Peyer's patch (tissue), 4 donors: Measurements from ENCODE around the gene TRAF3IP3. TPM values are rescaled to one million over a fixed set of nuclear protein-coding genes. Genes with fewer than 3 reads are reported as not detected.
A peak's percentile ranks its signal among the peaks of the same experiment; 100 is the strongest.

Experiments used
- DNase-seq, 3 donors: peaks; one replicate each; pipeline ENCODE4 v3.0.0-alpha.2; 2017 to 2019
- H3K27ac ChIP-seq, 4 donors: fragments of 200-600 bp; sonication (generic); one replicate each; pipeline ENCODE4 v1.5.1; 2016 to 2019
- H3K27me3 ChIP-seq, 2 donors: fragments of 200-600 bp; sonication (generic); one replicate each; pipeline ENCODE4 v1.5.1; 2019
- H3K36me3 ChIP-seq, 3 donors: fragments of 200-600 bp; sonication (generic); one replicate each; pipeline ENCODE4 v1.5.1; 2016 to 2019
- H3K4me1 ChIP-seq, 4 donors: fragments of 200-600 bp; sonication (generic); one replicate each; pipeline ENCODE4 v1.5.1; 2016 to 2019
- H3K4me3 ChIP-seq, 4 donors: fragments of 200-600 bp; sonication (generic); 1 replicate in 3 of 4; 2 replicates in 1 of 4; pipeline ENCODE4 v1.5.1; 2016 to 2019; ENCODE audit warnings: mild to moderate bottlenecking in 1 of 4
- H3K9me3 ChIP-seq, 4 donors: fragments of 200-600 bp; sonication (generic); one replicate each; pipeline ENCODE4 v1.5.1; 2016 to 2019; ENCODE audit warnings: mild to moderate bottlenecking in 1 of 4
- POLR2A ChIP-seq, 2 donors: fragments of 450-650 bp; IDR thresholded peaks; one replicate each; pipeline ENCODE4 v1.5.1; 2017; ENCODE audit warnings: antibody characterized with exemption in 2 of 2, mild to moderate bottlenecking in 2 of 2, moderate library complexity in 2 of 2
- total RNA-seq, 4 donors: library from RNA; depleted of rRNA; stranded (reverse); fragments of >200 nt; gene quantifications; one replicate each; pipeline ENCODE4 v1.1.0, GENCODE V29; 2016
- TF ChIP-seq, protein P1 (sequence below), 6 experiments: fragments of 450-650 bp in 4 of 6; fragments of 200-600 bp in 2 of 6; sonication (generic) in 1 of 6; IDR thresholded peaks; one replicate each; pipeline ENCODE4 v1.5.1; 2017 to 2019; ENCODE audit warnings: antibody characterized with exemption in 6 of 6, mild to moderate bottlenecking in 3 of 6, moderate library complexity in 1 of 6

TRAF3IP3 gene
- total RNA-seq, 4 donors from 2014 or later = 7.4 to 102 (median 10.8) TPM

DNA sequence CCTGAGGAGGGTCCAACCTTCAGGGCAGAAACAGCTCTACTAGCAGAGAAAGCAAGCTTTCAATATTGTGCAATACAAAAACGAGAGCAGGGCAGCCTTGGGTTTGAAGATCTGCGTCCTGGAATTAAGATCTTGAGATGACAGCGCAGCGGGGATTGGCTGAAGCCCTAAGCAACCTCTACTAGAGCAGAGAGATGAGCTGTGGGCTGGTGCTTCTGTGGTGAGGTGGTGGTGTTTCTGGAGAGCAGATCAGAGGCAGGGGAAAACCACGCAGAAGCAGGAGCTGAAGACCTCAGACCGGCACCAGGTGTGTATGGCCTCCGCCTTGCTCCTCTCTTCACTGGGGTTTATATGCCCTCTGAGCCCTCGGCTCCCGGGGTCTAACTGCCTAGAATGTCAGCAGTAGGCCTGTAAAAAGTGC is 12.5 kb downstream of the TRAF3IP3 start:
- DNase-seq = peak in 2 of 3 donors; percentile 90 to 94
- Histone ChIP-seq H3K9me3 (no peaks in the 10 kb centered on the region), H3K27me3 (no peaks in the 10 kb centered on the region), H3K36me3 (no peaks in the 10 kb centered on the region), H3K27ac (peak overlapping the region; percentile 72 to 85 (median 78)), H3K4me3 (peak overlapping the region; percentile 33 to 49 (median 39)), H3K4me1 (peaks cover 0 to 16% (median 9%) of the 10 kb centered on the region in 4 donors)
- peak in 1 of 2 donors; percentile 31 for TF ChIP-seq POLR2A (IDR thresholded peaks at IDR 0.05)
- TF ChIP-seq, protein P1, sequence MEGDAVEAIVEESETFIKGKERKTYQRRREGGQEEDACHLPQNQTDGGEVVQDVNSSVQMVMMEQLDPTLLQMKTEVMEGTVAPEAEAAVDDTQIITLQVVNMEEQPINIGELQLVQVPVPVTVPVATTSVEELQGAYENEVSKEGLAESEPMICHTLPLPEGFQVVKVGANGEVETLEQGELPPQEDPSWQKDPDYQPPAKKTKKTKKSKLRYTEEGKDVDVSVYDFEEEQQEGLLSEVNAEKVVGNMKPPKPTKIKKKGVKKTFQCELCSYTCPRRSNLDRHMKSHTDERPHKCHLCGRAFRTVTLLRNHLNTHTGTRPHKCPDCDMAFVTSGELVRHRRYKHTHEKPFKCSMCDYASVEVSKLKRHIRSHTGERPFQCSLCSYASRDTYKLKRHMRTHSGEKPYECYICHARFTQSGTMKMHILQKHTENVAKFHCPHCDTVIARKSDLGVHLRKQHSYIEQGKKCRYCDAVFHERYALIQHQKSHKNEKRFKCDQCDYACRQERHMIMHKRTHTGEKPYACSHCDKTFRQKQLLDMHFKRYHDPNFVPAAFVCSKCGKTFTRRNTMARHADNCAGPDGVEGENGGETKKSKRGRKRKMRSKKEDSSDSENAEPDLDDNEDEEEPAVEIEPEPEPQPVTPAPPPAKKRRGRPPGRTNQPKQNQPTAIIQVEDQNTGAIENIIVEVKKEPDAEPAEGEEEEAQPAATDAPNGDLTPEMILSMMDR (IDR thresholded peaks at IDR 0.05) = no peak

DNA sequence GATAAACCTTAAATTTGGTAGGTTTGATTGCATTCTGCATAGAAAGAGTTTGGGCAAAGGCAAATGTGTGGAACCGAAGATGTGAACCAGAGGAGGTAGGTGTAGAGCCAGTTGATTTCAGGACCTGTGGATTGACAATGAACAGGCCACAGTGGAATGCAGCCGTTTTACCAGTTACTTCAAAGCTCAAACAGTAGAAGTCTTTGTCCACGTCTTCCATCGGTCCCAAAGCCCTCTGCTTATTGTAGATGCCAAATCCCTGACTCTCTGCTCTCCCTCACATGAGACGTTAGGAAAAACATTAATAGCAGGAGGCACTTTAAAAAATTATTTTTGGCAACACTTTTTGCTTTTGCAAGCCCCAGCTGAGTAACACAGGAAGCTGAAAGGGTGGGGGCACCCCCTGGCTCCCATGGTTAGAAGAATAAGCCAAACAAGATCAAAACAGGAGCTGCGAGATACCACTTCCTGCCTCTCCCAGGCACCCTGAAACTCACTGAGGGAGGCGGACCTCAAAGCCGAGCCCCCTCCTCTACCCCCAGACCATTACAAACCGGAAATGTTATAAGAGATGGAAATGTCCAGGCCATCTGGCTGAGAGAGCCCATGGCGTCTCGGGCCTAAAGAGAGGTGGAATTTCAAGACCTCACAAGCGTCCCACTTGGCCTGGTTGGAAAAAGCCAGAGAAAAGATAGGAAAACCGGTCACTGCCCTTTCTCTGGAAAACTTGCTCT is 13.5 kb downstream of the TRAF3IP3 start:
- DNase-seq = peak in 2 of 3 donors; percentile 87 to 91
- peak overlapping the region; percentile 72 to 85 (median 78) for H3K27ac ChIP-seq
- H3K9me3 ChIP-seq = no peaks in the 10 kb centered on the region
- H3K4me3 ChIP-seq = peak overlapping the region; percentile 33 to 49 (median 39)
- TF ChIP-seq, protein P1 (IDR thresholded peaks at IDR 0.05) = no peak
- no peak for TF ChIP-seq POLR2A (IDR thresholded peaks at IDR 0.05)
- peaks cover 0 to 16% (median 9%) of the 10 kb centered on the region in 4 donors for H3K4me1 ChIP-seq
- no peaks in the 10 kb centered on the region for H3K27me3 ChIP-seq
- H3K36me3 ChIP-seq = no peaks in the 10 kb centered on the region

DNA sequence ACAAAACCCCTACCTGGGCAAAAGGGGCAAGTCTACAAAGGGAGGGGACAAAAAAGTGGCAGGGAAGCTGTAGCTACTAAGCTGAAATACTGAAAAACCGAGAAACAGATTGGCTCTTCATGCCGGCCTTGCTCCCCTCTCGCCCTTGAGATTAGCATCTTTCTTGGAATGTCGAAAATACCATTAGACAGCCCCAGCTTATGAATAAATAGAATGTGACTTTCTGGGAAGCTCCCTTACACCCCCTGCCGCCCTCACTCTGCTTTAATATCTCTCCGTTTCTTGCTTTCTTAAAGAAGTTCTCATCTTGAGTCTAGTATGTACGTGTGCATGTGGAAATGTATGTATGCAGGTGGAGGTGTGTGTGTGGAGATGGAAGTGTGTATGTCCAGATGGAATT is 14.1 kb downstream of the TRAF3IP3 start:
- Histone ChIP-seq H3K27me3 (no peaks in the 10 kb centered on the region), H3K4me1 (peaks cover 0 to 16% (median 9%) of the 10 kb centered on the region in 4 donors), H3K9me3 (no peaks in the 10 kb centered on the region), H3K36me3 (no peaks in the 10 kb centered on the region), H3K27ac (peak overlapping the region; percentile 72 to 85 (median 78)), H3K4me3 (peak overlapping the region; percentile 33 to 49 (median 39))
- DNase-seq = no peak
- TF ChIP-seq, protein P1 (IDR thresholded peaks at IDR 0.05) = no peak
- no peak for TF ChIP-seq POLR2A (IDR thresholded peaks at IDR 0.05)

DNA sequence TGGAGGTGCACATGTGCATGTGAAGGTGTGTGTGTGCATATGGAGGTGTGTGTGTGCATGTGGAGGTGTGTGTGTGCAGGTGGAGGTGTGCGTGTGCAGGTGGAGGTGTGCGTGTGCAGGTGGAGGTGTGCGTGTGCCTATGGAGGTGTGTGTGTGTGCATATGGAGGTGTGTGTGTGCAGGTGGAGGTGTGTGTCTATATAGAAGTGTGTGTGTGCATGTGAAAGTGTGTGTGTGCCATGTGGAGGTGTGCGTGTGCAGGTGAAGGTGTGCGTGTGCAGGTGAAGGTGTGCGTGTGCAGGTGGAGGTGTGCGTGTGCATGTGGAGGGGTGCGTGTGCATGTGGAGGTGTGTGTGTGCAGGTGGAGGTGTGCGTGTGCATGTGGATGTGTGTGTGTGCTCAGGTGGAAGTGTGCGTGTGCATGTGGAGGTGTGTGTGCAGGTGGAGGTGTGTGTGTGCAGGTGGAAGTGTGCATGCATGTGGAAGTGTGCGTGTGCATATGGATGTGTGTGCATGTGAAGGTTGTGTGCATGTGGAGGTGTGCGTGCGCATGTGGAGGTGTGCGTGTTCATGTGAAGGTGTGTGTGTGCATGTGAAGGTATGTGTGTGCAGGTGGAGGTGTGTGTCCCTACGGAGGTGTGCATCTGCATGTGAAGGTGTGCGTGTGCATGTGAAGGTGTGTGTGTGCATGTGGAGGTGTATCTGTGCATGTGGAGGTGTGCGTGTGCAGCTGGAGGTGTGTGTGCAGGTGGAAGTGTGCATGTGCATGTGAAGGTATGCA is 15.0 kb downstream of the TRAF3IP3 start:
- peak overlapping the region in 2 of 4 donors; percentile 72 to 85 for H3K27ac ChIP-seq
- H3K4me3 ChIP-seq = peak overlapping the region; percentile 33 to 49 (median 39)

DNA sequence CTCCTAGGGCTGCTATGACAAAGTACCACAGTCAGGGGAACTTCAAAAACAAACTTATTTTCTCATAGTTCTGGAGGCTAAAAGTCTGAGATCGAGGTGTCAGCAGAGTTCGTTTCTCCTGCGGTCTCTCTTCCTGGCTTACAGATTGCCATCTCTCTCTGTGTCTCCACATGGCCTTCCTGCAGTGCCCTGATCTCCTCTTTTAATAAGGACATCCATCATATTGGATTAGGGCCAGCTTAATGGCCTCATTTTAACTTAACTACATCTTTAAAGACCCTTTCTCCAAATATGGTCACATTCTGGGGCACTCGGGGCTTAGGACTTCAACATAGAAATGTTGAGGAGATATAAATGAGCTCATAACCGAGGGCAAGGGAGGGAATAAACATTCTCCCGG is 16.3 kb downstream of the TRAF3IP3 start:
- no peak for TF ChIP-seq POLR2A (IDR thresholded peaks at IDR 0.05)
- TF ChIP-seq, protein P1 (IDR thresholded peaks at IDR 0.05) = no peak
- H3K4me3 ChIP-seq = no peak overlapping the region
- DNase-seq = no peak

More for the DNA sequence above, 15.0 kb downstream of the TRAF3IP3 start:
- Histone ChIP-seq H3K36me3 (no peaks in the 10 kb centered on the region), H3K27me3 (no peaks in the 10 kb centered on the region), H3K9me3 (no peaks in the 10 kb centered on the region), H3K4me1 (peaks cover 0 to 16% (median 9%) of the 10 kb centered on the region in 4 donors)
- TF ChIP-seq, protein P1 (IDR thresholded peaks at IDR 0.05) = no peak
- TF ChIP-seq POLR2A (IDR thresholded peaks at IDR 0.05) = no peak
- no peak for DNase-seq

More for the DNA sequence above, 16.3 kb downstream of the TRAF3IP3 start:
- H3K4me1 ChIP-seq = peaks cover 0 to 13% (median 7%) of the 10 kb centered on the region in 4 donors
- H3K9me3 ChIP-seq = no peaks in the 10 kb centered on the region
- no peaks in the 10 kb centered on the region for H3K36me3 ChIP-seq
- peak overlapping the region in 1 of 4 donors; percentile 39 for H3K27ac ChIP-seq
- H3K27me3 ChIP-seq = no peaks in the 10 kb centered on the region
